Measurements from ENCODE around the gene RTN4IP1. TPM values are rescaled to one million over a fixed set of nuclear protein-coding genes. Genes with fewer than 3 reads are reported as not detected.

The RTN4IP1 gene
- total and polyA plus RNA-seq, 2 of the 13 experiments (the other 11 are each of a cell fraction or from before 2014, with no cell fraction given), result 5.5 to 17.2 TPM

- TF ChIP-seq KLF16 (CRISPR knock-in tag; IDR thresholded peaks at IDR 0.05) (peak in 1 of 2 experiments; percentile 69; a peak in 2 of 4 replicates), THAP9 (CRISPR knock-in tag; IDR thresholded peaks at IDR 0.05; ENCODE audit: borderline replicate concordance) (peak; percentile 97), ZNF280D (CRISPR knock-in tag; IDR thresholded peaks at IDR 0.05) (no peak), CREM (IDR thresholded peaks at IDR 0.05) (peak; percentile 75; the same call in 1 of the 2 replicates), CREM (CRISPR knock-in tag; IDR thresholded peaks at IDR 0.05) (no peak), KLF11 (CRISPR knock-in tag; IDR thresholded peaks at IDR 0.05) (no peak), NFYC (CRISPR knock-in tag; IDR thresholded peaks at IDR 0.05) (peak; percentile 98), TEF (CRISPR knock-in tag; IDR thresholded peaks at IDR 0.05) (0 out of 2 replicates have a peak, but pooled peaks have one; percentile 49), ZGPAT (CRISPR knock-in tag; IDR thresholded peaks at IDR 0.05) (peak; percentile 47; the same call in 1 of the 2 replicates), ZNF121 (CRISPR knock-in tag; IDR thresholded peaks at IDR 0.05) (no peak), ISX (CRISPR knock-in tag; conservative IDR thresholded peaks at IDR 0.05) (0 out of 2 replicates have a peak, but pooled peaks have one; percentile 38), ZNF350 (CRISPR knock-in tag; IDR thresholded peaks at IDR 0.05; ENCODE audit: borderline replicate concordance, low read depth) (peak; percentile 65; the same call in 1 of the 2 replicates), ZFY (CRISPR knock-in tag; IDR thresholded peaks at IDR 0.05) (peak; percentile 97), TBX2 (CRISPR knock-in tag; IDR thresholded peaks at IDR 0.05; ENCODE audit: borderline replicate concordance) (0 out of 2 replicates have a peak, but pooled peaks have one; percentile 25), HMGA1 (CRISPR knock-in tag; conservative IDR thresholded peaks at IDR 0.05) (no peak), ZNF784 (CRISPR knock-in tag; IDR thresholded peaks at IDR 0.05; ENCODE audit: borderline replicate concordance) (peak; percentile 53; the same call in 1 of the 2 replicates), ZNF34 (CRISPR knock-in tag; IDR thresholded peaks at IDR 0.05; ENCODE audit: borderline replicate concordance) (no peak), BORCS8-MEF2B (CRISPR knock-in tag; IDR thresholded peaks at IDR 0.05) (no peak), SMAD3 (CRISPR knock-in tag; IDR thresholded peaks at IDR 0.05) (0 out of 2 replicates have a peak, but pooled peaks have one; percentile 59), FOXP1 (IDR thresholded peaks at IDR 0.05) (no peak), FOXP1 (CRISPR knock-in tag; IDR thresholded peaks at IDR 0.05) (no peak), FOXA3 (CRISPR knock-in tag; IDR thresholded peaks at IDR 0.05) (0 out of 2 replicates have a peak, but pooled peaks have one; percentile 10)
These were observed at the start of gene RTN4IP1, which contains the start of gene QRSL1 (continued) for GRCh38 chr6:106629103-106629858.

Data from HepG2 (cell line).